Adipocyte (in vitro differentiated cells): Measurements from ENCODE around the gene WDR59.

Experiments used
- DNase-seq: peaks from one replicate; pipeline ENCODE4 v3.0.0-alpha.2; 2015; ENCODE audit warnings: low read depth
- H3K27me3 ChIP-seq: replicated peaks from 2 replicates; pipeline ENCODE4 v1.7.0; 2013; ENCODE audit warnings: mild to moderate bottlenecking, low read length, moderate library complexity; ENCODE audit not compliant: control insufficient read depth, insufficient read depth
- H3K36me3 ChIP-seq: 2 replicates; pipeline ENCODE4 v1.7.0; 2013; ENCODE audit warnings: low read length, mild to moderate bottlenecking, moderate library complexity; ENCODE audit not compliant: control insufficient read depth, insufficient read depth, severe bottlenecking
- H3K4me1 ChIP-seq: 2 replicates; pipeline ENCODE4 v1.7.0; 2013; ENCODE audit warnings: mild to moderate bottlenecking, low read length, moderate library complexity; ENCODE audit not compliant: control insufficient read depth, insufficient read depth
- H3K4me3 ChIP-seq: 2 replicates; pipeline ENCODE4 v1.7.0; 2013; ENCODE audit warnings: mild to moderate bottlenecking, low read length, moderate library complexity
- H3K9ac ChIP-seq: 2 replicates; pipeline ENCODE4 v1.7.0; 2013; ENCODE audit warnings: mild to moderate bottlenecking, low read length, moderate library complexity
- H3K9me3 ChIP-seq: 2 replicates; pipeline ENCODE4 v1.7.0; 2013; ENCODE audit warnings: mild to moderate bottlenecking, low read length, moderate library complexity; ENCODE audit not compliant: control insufficient read depth

Gene WDR59

GRCh38 chr16:74898659-74899058 is 86.3 kb downstream of the WDR59 start:
- H3K4me3 ChIP-seq: no peak overlapping the region
- H3K9ac ChIP-seq: no peak overlapping the region
- no peaks in the 10 kb centered on the region for H3K27me3 ChIP-seq
- no peaks in the 10 kb centered on the region for H3K9me3 ChIP-seq
- no peak for DNase-seq
- H3K36me3 ChIP-seq: peaks cover 27% of the 10 kb centered on the region
- H3K4me1 ChIP-seq: peaks cover 7% of the 10 kb centered on the region

- Histone ChIP-seq H3K9ac (no peak overlapping the region), H3K27me3 (no peaks in the 10 kb centered on the region), H3K4me1 (peaks cover 7% of the 10 kb centered on the region), H3K4me3 (no peak overlapping the region), H3K9me3 (no peaks in the 10 kb centered on the region), H3K36me3 (peaks cover 35% of the 10 kb centered on the region)
- peak; percentile 65 for DNase-seq
Observed at GRCh38 chr16:74896389-74897370, 88.2 kb downstream of the WDR59 start.

GRCh38 chr16:74893541-74893940 is 91.4 kb downstream of the WDR59 start:
- no peak for DNase-seq

GRCh38 chr16:74892574-74893461 is 92.1 kb downstream of the WDR59 start:
- Histone ChIP-seq H3K27me3 (no peaks in the 10 kb centered on the region), H3K36me3 (peaks cover 49% of the 10 kb centered on the region)

More at GRCh38 chr16:74893541-74893940, 91.4 kb downstream of the WDR59 start:
- Histone ChIP-seq H3K9me3 (no peaks in the 10 kb centered on the region), H3K27me3 (no peaks in the 10 kb centered on the region), H3K36me3 (peaks cover 42% of the 10 kb centered on the region), H3K4me1 (peaks cover 7% of the 10 kb centered on the region), H3K4me3 (no peak overlapping the region), H3K9ac (no peak overlapping the region)

GRCh38 chr16:74888888-74889287 is 96.0 kb downstream of the WDR59 start:
- Histone ChIP-seq H3K36me3 (peaks cover 68% of the 10 kb centered on the region), H3K9ac (no peak overlapping the region), H3K4me1 (peaks cover 14% of the 10 kb centered on the region), H3K4me3 (no peak overlapping the region), H3K9me3 (no peaks in the 10 kb centered on the region), H3K27me3 (no peaks in the 10 kb centered on the region)
- no peak for DNase-seq

More at GRCh38 chr16:74892574-74893461, 92.1 kb downstream of the WDR59 start:
- Histone ChIP-seq H3K9ac (no peak overlapping the region), H3K4me3 (no peak overlapping the region), H3K4me1 (peaks cover 7% of the 10 kb centered on the region), H3K9me3 (no peaks in the 10 kb centered on the region)
- no peak for DNase-seq

GRCh38 chr16:74888232-74888862 is 96.6 kb downstream of the WDR59 start:
- peaks cover 67% of the 10 kb centered on the region for H3K36me3 ChIP-seq
- H3K9ac ChIP-seq: no peak overlapping the region
- H3K4me3 ChIP-seq: no peak overlapping the region
- H3K4me1 ChIP-seq: peaks cover 14% of the 10 kb centered on the region
- DNase-seq: no peak
- H3K27me3 ChIP-seq: no peaks in the 10 kb centered on the region
- H3K9me3 ChIP-seq: no peaks in the 10 kb centered on the region

GRCh38 chr16:74887084-74887483 is 97.8 kb downstream of the WDR59 start:
- Histone ChIP-seq H3K9me3 (no peaks in the 10 kb centered on the region), H3K27me3 (no peaks in the 10 kb centered on the region), H3K36me3 (peaks cover 62% of the 10 kb centered on the region), H3K9ac (no peak overlapping the region), H3K4me1 (peaks cover 14% of the 10 kb centered on the region), H3K4me3 (no peak overlapping the region)
- no peak for DNase-seq

- no peak for DNase-seq
- Histone ChIP-seq H3K9ac (no peak overlapping the region), H3K9me3 (no peaks in the 10 kb centered on the region), H3K4me1 (no peaks in the 10 kb centered on the region), H3K27me3 (no peaks in the 10 kb centered on the region), H3K36me3 (peaks cover 38% of the 10 kb centered on the region), H3K4me3 (no peak overlapping the region)
Observed at GRCh38 chr16:74877706-74878105, 107.2 kb downstream of the WDR59 start.

GRCh38 chr16:74874912-74875546 is 109.9 kb downstream of the WDR59 start:
- Histone ChIP-seq H3K4me1 (no peaks in the 10 kb centered on the region), H3K27me3 (no peaks in the 10 kb centered on the region), H3K9me3 (no peaks in the 10 kb centered on the region), H3K4me3 (no peak overlapping the region), H3K36me3 (peaks cover 29% of the 10 kb centered on the region), H3K9ac (no peak overlapping the region)
- no peak for DNase-seq

- no peak overlapping the region for H3K4me3 ChIP-seq
- H3K9ac ChIP-seq: no peak overlapping the region
- no peaks in the 10 kb centered on the region for H3K9me3 ChIP-seq
- H3K36me3 ChIP-seq: peaks cover 26% of the 10 kb centered on the region
- no peaks in the 10 kb centered on the region for H3K27me3 ChIP-seq
- H3K4me1 ChIP-seq: no peaks in the 10 kb centered on the region
- DNase-seq: no peak
Observed at GRCh38 chr16:74874123-74874522, 110.8 kb downstream of the WDR59 start.
